SK-MEL-5 (cell line): ENCODE measurements around the gene TMEM39A. TPM values are rescaled to one million over a fixed set of nuclear protein-coding genes. Genes with fewer than 3 reads are reported as not detected.

Source experiments
- DNase-seq: peaks from one replicate; pipeline ENCODE4 v3.0.0-alpha.2; 2016; ENCODE audit warnings: low read depth, low spot score
- in situ Hi-C: cut with HindIII; loops from 2 replicates; pipeline ENCODE4 v1.10.0; 2016; ENCODE audit warnings: low sequenced_read_pairs, high pct_unique_total_duplicates, low pct_unique_long_range_greater_than_20kb
- total RNA-seq: library from RNA; depleted of rRNA; stranded (reverse); fragments of >200 nt; shearing (Covaris generic); gene quantifications from 2 replicates; pipeline ENCODE4 v1.2.3, GENCODE V29; 2014

Gene TMEM39A
- total RNA-seq, 1 experiment from 2014 or later = 47.8 TPM

- DNase-seq = peak; percentile 20
Observed at GRCh38 chr3:119469418-119470189, 6.2 kb upstream of the TMEM39A start.

GRCh38 chr3:119468041-119468440, 4.6 kb upstream of the TMEM39A start:
- in situ Hi-C loops = no loop called here
- DNase-seq = peak; percentile 9

More at GRCh38 chr3:119469418-119470189, 6.2 kb upstream of the TMEM39A start:
- in situ Hi-C loops = no loop called here

DNA sequence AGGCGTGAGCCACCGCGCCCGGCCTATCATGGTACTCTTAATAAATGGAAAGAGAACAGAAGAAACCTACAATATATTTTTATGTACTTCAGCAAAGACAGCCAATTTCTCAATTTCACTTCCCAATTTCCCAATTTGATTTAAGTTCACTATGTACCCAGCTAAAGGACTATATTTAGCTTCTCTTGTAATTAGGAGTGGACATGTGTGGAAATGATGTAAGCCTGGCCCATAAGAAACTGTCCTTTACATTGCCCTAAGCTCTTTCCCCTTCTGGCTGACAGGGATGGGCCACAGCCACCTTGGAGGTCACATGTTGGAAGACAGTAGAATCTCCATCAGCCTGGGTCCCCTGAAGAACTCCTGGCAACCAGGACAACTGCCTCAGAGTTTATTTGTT, 6.2 kb downstream of the TMEM39A start:
- DNase-seq = no peak
- in situ Hi-C loops = no loop called here

- DNase-seq = no peak
- in situ Hi-C loops = no loop called here
Observed at GRCh38 chr3:119456469-119456868, 6.9 kb downstream of the TMEM39A start.

DNA sequence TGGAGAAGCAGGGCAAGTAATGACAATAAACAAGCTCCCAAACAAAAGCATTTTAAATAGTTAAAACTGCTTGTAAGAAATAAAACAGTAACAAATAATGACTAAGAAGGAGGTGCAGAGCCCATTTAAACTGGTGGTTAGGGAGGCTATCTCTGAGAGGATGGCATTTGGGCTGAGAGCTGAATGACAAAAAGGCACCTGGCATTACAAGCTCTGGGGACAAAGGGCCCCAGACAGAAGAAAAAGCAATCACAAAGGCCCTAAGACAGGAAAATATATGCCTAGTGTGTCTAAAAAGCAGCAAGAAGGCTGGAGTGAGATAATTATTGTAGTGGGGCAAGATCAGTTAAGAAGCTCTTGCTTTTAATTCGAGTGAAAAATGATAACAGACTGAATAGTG, 9.6 kb downstream of the TMEM39A start:
- no peak for DNase-seq
- in situ Hi-C loops = no loop called here

GRCh38 chr3:119444590-119444989, 18.8 kb downstream of the TMEM39A start:
- in situ Hi-C loops = no loop called here
- DNase-seq = no peak

DNA sequence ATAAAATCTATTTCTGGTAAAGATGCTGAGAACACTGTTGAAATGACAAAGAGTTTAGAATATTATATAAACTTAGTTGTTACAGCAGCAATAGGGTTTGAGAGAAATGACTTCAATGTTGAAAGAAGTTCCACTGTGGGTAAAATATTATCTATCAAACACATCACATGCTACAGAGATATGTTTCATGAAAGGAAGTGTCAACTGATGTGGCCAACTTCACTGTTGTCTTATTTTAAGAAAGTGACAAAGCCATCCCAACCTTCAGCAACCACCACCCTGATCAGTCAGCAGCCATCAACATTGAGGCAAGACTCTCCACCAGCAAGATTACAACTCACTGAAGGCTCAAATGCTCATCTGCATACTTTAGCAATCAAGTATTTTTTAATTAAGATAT, 20.2 kb downstream of the TMEM39A start:
- no peak for DNase-seq
- in situ Hi-C loops = no loop called here

DNA sequence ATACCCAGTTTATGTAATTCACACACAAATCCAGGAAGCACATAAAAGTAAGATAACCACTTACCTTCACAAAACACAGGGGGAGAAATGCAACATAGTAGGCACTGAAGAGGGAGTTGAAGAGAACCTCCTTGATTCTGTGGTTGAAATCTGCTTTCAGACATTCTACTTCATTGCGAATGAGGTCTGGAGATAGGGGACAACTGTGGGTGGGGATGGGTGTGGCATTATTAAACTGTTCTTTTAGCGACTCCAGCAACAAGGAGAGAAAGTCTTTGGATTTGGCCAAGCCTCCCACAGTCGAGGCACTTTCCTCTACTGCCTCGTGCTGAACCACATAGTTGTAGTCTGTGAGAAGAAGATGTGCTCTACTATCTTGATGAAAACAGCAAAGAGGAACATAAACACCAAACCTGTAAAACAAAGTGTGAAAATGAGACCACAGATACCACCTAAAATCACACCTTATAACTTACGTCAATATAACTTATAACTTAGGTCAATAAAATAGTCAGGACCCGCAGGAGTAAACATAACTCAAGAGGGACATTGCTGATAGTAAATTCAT, 25.6 kb downstream of the TMEM39A start:
- in situ Hi-C loops = no loop called here
- DNase-seq = no peak

GRCh38 chr3:119436977-119437376, 26.4 kb downstream of the TMEM39A start:
- DNase-seq = no peak
- in situ Hi-C loops = no loop called here

GRCh38 chr3:119434703-119435102, 28.7 kb downstream of the TMEM39A start:
- no peak for DNase-seq
- in situ Hi-C loops = no loop called here

GRCh38 chr3:119433613-119434325, 29.6 kb downstream of the TMEM39A start:
- in situ Hi-C loops = no loop called here
- no peak for DNase-seq

GRCh38 chr3:119428538-119428937, 34.9 kb downstream of the TMEM39A start:
- peak; percentile 29 for DNase-seq
- in situ Hi-C loops = no loop called here

- in situ Hi-C loops = no loop called here
- no peak for DNase-seq
Observed at GRCh38 chr3:119427669-119428068, 35.7 kb downstream of the TMEM39A start.

- peak; percentile 57 for DNase-seq
- in situ Hi-C loops = no loop called here
Observed at GRCh38 chr3:119420196-119420595, 43.2 kb downstream of the TMEM39A start.

GRCh38 chr3:119418641-119419040, 44.8 kb downstream of the TMEM39A start:
- DNase-seq = no peak
- in situ Hi-C loops = no loop called here

GRCh38 chr3:119417771-119418512, 45.5 kb downstream of the TMEM39A start:
- in situ Hi-C loops = no loop called here
- no peak for DNase-seq

- in situ Hi-C loops = no loop called here
- DNase-seq = no peak
Observed at GRCh38 chr3:119416873-119417272, 46.5 kb downstream of the TMEM39A start.

GRCh38 chr3:119413603-119414280, 49.7 kb downstream of the TMEM39A start:
- in situ Hi-C loops = no loop called here
- peak; percentile 9 for DNase-seq
